Adipocyte (in vitro differentiated cells): ENCODE results near the gene RPS6KA4.

Source experiments
- DNase-seq: peaks from one replicate; pipeline ENCODE4 v3.0.0-alpha.2; 2015; ENCODE audit warnings: low read depth
- H3K27me3 ChIP-seq: replicated peaks from 2 replicates; pipeline ENCODE4 v1.7.0; 2013; ENCODE audit warnings: mild to moderate bottlenecking, low read length, moderate library complexity; ENCODE audit not compliant: control insufficient read depth, insufficient read depth
- H3K36me3 ChIP-seq: 2 replicates; pipeline ENCODE4 v1.7.0; 2013; ENCODE audit warnings: low read length, mild to moderate bottlenecking, moderate library complexity; ENCODE audit not compliant: control insufficient read depth, insufficient read depth, severe bottlenecking
- H3K4me1 ChIP-seq: 2 replicates; pipeline ENCODE4 v1.7.0; 2013; ENCODE audit warnings: mild to moderate bottlenecking, low read length, moderate library complexity; ENCODE audit not compliant: control insufficient read depth, insufficient read depth
- H3K4me3 ChIP-seq: 2 replicates; pipeline ENCODE4 v1.7.0; 2013; ENCODE audit warnings: mild to moderate bottlenecking, low read length, moderate library complexity
- H3K9ac ChIP-seq: 2 replicates; pipeline ENCODE4 v1.7.0; 2013; ENCODE audit warnings: mild to moderate bottlenecking, low read length, moderate library complexity
- H3K9me3 ChIP-seq: 2 replicates; pipeline ENCODE4 v1.7.0; 2013; ENCODE audit warnings: mild to moderate bottlenecking, low read length, moderate library complexity; ENCODE audit not compliant: control insufficient read depth

The RPS6KA4 gene

GRCh38 chr11:64372802-64373597, 14.0 kb downstream of the RPS6KA4 start:
- Histone ChIP-seq H3K4me3 (no peak overlapping the region), H3K27me3 (no peaks in the 10 kb centered on the region), H3K9me3 (no peaks in the 10 kb centered on the region), H3K4me1 (no peaks in the 10 kb centered on the region), H3K36me3 (peaks cover 18% of the 10 kb centered on the region), H3K9ac (no peak overlapping the region)
- DNase-seq = no peak

GRCh38 chr11:64373598-64373974, 14.6 kb downstream of the RPS6KA4 start:
- Histone ChIP-seq H3K36me3 (peaks cover 15% of the 10 kb centered on the region), H3K9ac (no peak overlapping the region), H3K4me3 (no peak overlapping the region), H3K27me3 (no peaks in the 10 kb centered on the region), H3K4me1 (peaks cover 5% of the 10 kb centered on the region), H3K9me3 (no peaks in the 10 kb centered on the region)
- no peak for DNase-seq

GRCh38 chr11:64376071-64376470, 17.1 kb downstream of the RPS6KA4 start:
- Histone ChIP-seq H3K9ac (no peak overlapping the region), H3K9me3 (no peaks in the 10 kb centered on the region), H3K36me3 (peaks cover 3% of the 10 kb centered on the region), H3K4me3 (no peak overlapping the region), H3K4me1 (peaks cover 7% of the 10 kb centered on the region), H3K27me3 (peaks cover 6% of the 10 kb centered on the region)
- DNase-seq = no peak

GRCh38 chr11:64378335-64378880, 19.4 kb downstream of the RPS6KA4 start:
- Histone ChIP-seq H3K27me3 (peaks cover 23% of the 10 kb centered on the region), H3K36me3 (no peaks in the 10 kb centered on the region), H3K9ac (no peak overlapping the region), H3K4me3 (no peak overlapping the region), H3K4me1 (peaks cover 7% of the 10 kb centered on the region), H3K9me3 (no peaks in the 10 kb centered on the region)
- no peak for DNase-seq

- DNase-seq = no peak
Observed at GRCh38 chr11:64379160-64379559, 20.2 kb downstream of the RPS6KA4 start.

GRCh38 chr11:64379817-64380709, 21.1 kb downstream of the RPS6KA4 start:
- no peak overlapping the region for H3K9ac ChIP-seq
- H3K36me3 ChIP-seq = no peaks in the 10 kb centered on the region
- no peaks in the 10 kb centered on the region for H3K9me3 ChIP-seq
- no peak overlapping the region for H3K4me3 ChIP-seq
- H3K27me3 ChIP-seq = peaks cover 37% of the 10 kb centered on the region
- peaks cover 7% of the 10 kb centered on the region for H3K4me1 ChIP-seq
- no peak for DNase-seq

More at GRCh38 chr11:64379160-64379559, 20.2 kb downstream of the RPS6KA4 start:
- no peak overlapping the region for H3K9ac ChIP-seq
- peaks cover 30% of the 10 kb centered on the region for H3K27me3 ChIP-seq
- no peak overlapping the region for H3K4me3 ChIP-seq
- H3K9me3 ChIP-seq = no peaks in the 10 kb centered on the region
- H3K36me3 ChIP-seq = no peaks in the 10 kb centered on the region
- peaks cover 7% of the 10 kb centered on the region for H3K4me1 ChIP-seq

GRCh38 chr11:64381350-64381749, 22.4 kb downstream of the RPS6KA4 start:
- Histone ChIP-seq H3K27me3 (peaks cover 49% of the 10 kb centered on the region), H3K9me3 (no peaks in the 10 kb centered on the region), H3K4me3 (no peak overlapping the region), H3K4me1 (peaks cover 11% of the 10 kb centered on the region), H3K9ac (no peak overlapping the region), H3K36me3 (no peaks in the 10 kb centered on the region)
- no peak for DNase-seq

GRCh38 chr11:64382047-64382446, 23.1 kb downstream of the RPS6KA4 start:
- H3K9ac ChIP-seq = no peak overlapping the region
- H3K27me3 ChIP-seq = peaks cover 49% of the 10 kb centered on the region
- no peak overlapping the region for H3K4me3 ChIP-seq
- no peaks in the 10 kb centered on the region for H3K9me3 ChIP-seq
- peaks cover 13% of the 10 kb centered on the region for H3K4me1 ChIP-seq
- H3K36me3 ChIP-seq = no peaks in the 10 kb centered on the region
- no peak for DNase-seq

GRCh38 chr11:64382586-64382985, 23.6 kb downstream of the RPS6KA4 start:
- Histone ChIP-seq H3K36me3 (no peaks in the 10 kb centered on the region), H3K9me3 (no peaks in the 10 kb centered on the region), H3K9ac (no peak overlapping the region), H3K4me1 (peaks cover 13% of the 10 kb centered on the region), H3K4me3 (no peak overlapping the region), H3K27me3 (peaks cover 49% of the 10 kb centered on the region)
- no peak for DNase-seq

GRCh38 chr11:64383580-64383979, 24.6 kb downstream of the RPS6KA4 start:
- Histone ChIP-seq H3K4me1 (peaks cover 8% of the 10 kb centered on the region), H3K36me3 (no peaks in the 10 kb centered on the region), H3K9me3 (peaks cover 6% of the 10 kb centered on the region), H3K9ac (no peak overlapping the region), H3K27me3 (peaks cover 59% of the 10 kb centered on the region), H3K4me3 (no peak overlapping the region)
- no peak for DNase-seq
